Vagina (tissue), 2 donors: Measurements from ENCODE around the gene RNF217.

ENCODE experiments used
- POLR2A ChIP-seq, 2 donors: fragments of 450-650 bp; IDR thresholded peaks; one replicate each; pipeline ENCODE4 v1.6.1; 2017; ENCODE audit warnings: antibody characterized with exemption in 2 of 2, mild to moderate bottlenecking in 2 of 2, moderate library complexity in 2 of 2
- POLR2AphosphoS5 ChIP-seq, 2 donors: sonication (generic); formaldehyde crosslinking; IDR thresholded peaks; one replicate each; pipeline ENCODE4 v1.9.0; 2017; ENCODE audit warnings: antibody characterized with exemption in 2 of 2, mild to moderate bottlenecking in 2 of 2, low read depth in 1 of 2; ENCODE audit not compliant: insufficient read depth in 1 of 2
- TF ChIP-seq, protein P1 (sequence below), 3 experiments: fragments of 450-650 bp in 2 of 3; fragments of 200-600 bp in 1 of 3; sonication (generic) in 1 of 3; IDR thresholded peaks; one replicate each; pipeline ENCODE4 v1.5.1; 2017 to 2019; ENCODE audit warnings: antibody characterized with exemption in 3 of 3, mild to moderate bottlenecking in 2 of 3, moderate library complexity in 2 of 3

DNA sequence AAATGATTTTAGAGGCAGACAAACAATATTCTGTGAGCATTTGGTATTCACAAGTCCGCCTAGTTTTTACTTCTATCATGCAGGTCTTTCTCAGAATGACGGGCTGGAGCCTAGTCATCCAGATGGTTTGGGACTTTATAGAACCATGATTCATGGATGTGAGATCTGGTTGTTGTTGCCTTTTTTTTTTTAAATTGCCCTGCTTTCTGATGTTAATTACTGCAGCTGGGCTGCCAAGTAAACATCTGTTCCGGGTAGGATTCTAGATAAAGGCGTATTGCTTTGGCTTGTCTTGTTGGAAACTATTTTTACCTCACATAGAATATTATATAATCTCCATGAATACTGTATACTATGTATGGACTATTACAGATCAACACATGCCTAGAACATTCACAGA lies 58.1 kb downstream of the RNF217 start:
- TF ChIP-seq, protein P1, sequence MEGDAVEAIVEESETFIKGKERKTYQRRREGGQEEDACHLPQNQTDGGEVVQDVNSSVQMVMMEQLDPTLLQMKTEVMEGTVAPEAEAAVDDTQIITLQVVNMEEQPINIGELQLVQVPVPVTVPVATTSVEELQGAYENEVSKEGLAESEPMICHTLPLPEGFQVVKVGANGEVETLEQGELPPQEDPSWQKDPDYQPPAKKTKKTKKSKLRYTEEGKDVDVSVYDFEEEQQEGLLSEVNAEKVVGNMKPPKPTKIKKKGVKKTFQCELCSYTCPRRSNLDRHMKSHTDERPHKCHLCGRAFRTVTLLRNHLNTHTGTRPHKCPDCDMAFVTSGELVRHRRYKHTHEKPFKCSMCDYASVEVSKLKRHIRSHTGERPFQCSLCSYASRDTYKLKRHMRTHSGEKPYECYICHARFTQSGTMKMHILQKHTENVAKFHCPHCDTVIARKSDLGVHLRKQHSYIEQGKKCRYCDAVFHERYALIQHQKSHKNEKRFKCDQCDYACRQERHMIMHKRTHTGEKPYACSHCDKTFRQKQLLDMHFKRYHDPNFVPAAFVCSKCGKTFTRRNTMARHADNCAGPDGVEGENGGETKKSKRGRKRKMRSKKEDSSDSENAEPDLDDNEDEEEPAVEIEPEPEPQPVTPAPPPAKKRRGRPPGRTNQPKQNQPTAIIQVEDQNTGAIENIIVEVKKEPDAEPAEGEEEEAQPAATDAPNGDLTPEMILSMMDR (IDR thresholded peaks at IDR 0.05) = no peak
- TF ChIP-seq POLR2A (IDR thresholded peaks at IDR 0.05) = no peak
- TF ChIP-seq POLR2AphosphoS5 (IDR thresholded peaks at IDR 0.05; ENCODE audit: insufficient read depth in 1 of 2, low read depth in 1 of 2) = no peak
